ENCODE measurements around the gene TDRD6. TPM values are rescaled to one million over a fixed set of nuclear protein-coding genes. Genes with fewer than 3 reads are reported as not detected.

Gene TDRD6
- total and polyA plus RNA-seq, 2 experiments from 2014 or later, result 0.14 to 0.24 TPM

- no peak overlapping the region for H3K4me3 Mint-ChIP-seq
- H4K20me1 ChIP-seq (replicated peaks; ENCODE audit: insufficient read depth), result no peaks in the 10 kb centered on the region
- TF ChIP-seq ZNF114 (CRISPR knock-in tag; IDR thresholded peaks at IDR 0.05) (no peak), CTCF (conservative IDR thresholded peaks at IDR 0.05; ENCODE audit: low read depth in 2 of 2) (no peak), NANOG (IDR thresholded peaks at IDR 0.05; ENCODE audit: borderline replicate concordance) (no peak), ETS1 (IDR thresholded peaks at IDR 0.05) (no peak), JUNB (IDR thresholded peaks at IDR 0.05; ENCODE audit: unreplicated experiment) (no peak), ZNF462 (CRISPR knock-in tag; IDR thresholded peaks at IDR 0.05) (no peak), EZH2phosphoT487 (IDR thresholded peaks at IDR 0.05; ENCODE audit: unreplicated experiment) (no peak), EZH2 (IDR thresholded peaks at IDR 0.05; ENCODE audit: low read depth, unreplicated experiment) (no peak), CREB1 (CRISPR knock-in tag; IDR thresholded peaks at IDR 0.05; ENCODE audit: low read depth) (no peak), POLR2AphosphoS5 (IDR thresholded peaks at IDR 0.05; ENCODE audit: low read depth) (no peak), STAT1 (IDR thresholded peaks at IDR 0.05; ENCODE audit: unreplicated experiment) (no peak), ZNF331 (CRISPR knock-in tag; IDR thresholded peaks at IDR 0.05; ENCODE audit: low read depth) (no peak), REST (IDR thresholded peaks at IDR 0.05; ENCODE audit: unreplicated experiment) (no peak)
- no peaks in the 10 kb centered on the region for H3K27me3 ChIP-seq (ENCODE audit: insufficient read depth)
- H3K27ac Mint-ChIP-seq, result no peak overlapping the region
- no peak for DNase-seq (ENCODE audit: low spot score)
- no peaks in the 10 kb centered on the region for H3K9me3 Mint-ChIP-seq
- no peaks in the 10 kb centered on the region for H3K4me1 Mint-ChIP-seq
- peaks cover under 1% of the 10 kb centered on the region; the same call in 1 of the 2 replicates for H3K4me1 ChIP-seq (ENCODE audit: insufficient read depth)
- no peak overlapping the region for H3K4me2 ChIP-seq
- no peaks in the 10 kb centered on the region for H3K79me2 ChIP-seq (replicated peaks; ENCODE audit: insufficient read depth)
- no peaks in the 10 kb centered on the region for H3K36me3 Mint-ChIP-seq (ENCODE audit: low read depth)
- H3K9me2 ChIP-seq (ENCODE audit: insufficient read depth), result no peaks in the 10 kb centered on the region
- H3K4me3 ChIP-seq, result no peak overlapping the region
- H2AFZ ChIP-seq, result no peak overlapping the region
- no peaks in the 10 kb centered on the region for H3K27me3 Mint-ChIP-seq (ENCODE audit: insufficient read depth, low read depth, poor library complexity)
- no peaks in the 10 kb centered on the region for H3F3A ChIP-seq (replicated peaks; ENCODE audit: low read depth)
- ATAC-seq, result no peak
- no peak overlapping the region for H3K27ac ChIP-seq (ENCODE audit: low read depth)
- no peaks in the 10 kb centered on the region for H3K36me3 ChIP-seq (ENCODE audit: insufficient read depth)
These were observed 12.3 kb downstream of the TDRD6 start for GRCh38 chr6:46699970-46700369.

All from GM23338 (cell line).